ENCODE data around the gene GRAMD1B. TPM values are rescaled to one million over a fixed set of nuclear protein-coding genes. Genes with fewer than 3 reads are reported as not detected.

Gene GRAMD1B
- total RNA-seq, 2 experiments from 2014 or later, result 91.6 to 91.8 TPM

- CTCF ChIA-PET, result no interaction called here
- Mint-ChIP-seq H3K4me1 (peaks cover 21% of the 10 kb centered on the region), H3K9me3 (no peaks in the 10 kb centered on the region), H3K27me3 (no peaks in the 10 kb centered on the region), H3K36me3 (ENCODE audit: low read depth) (peaks cover 16% of the 10 kb centered on the region), H3K4me3 (no peak overlapping the region), H3K27ac (no peak overlapping the region)
- DNase-seq, result no peak
- POLR2A ChIA-PET, result no interaction called here
Observed at GRCh38 chr11:123543797-123544196, 113.7 kb downstream of the GRAMD1B start.

- no peaks in the 10 kb centered on the region for H3K9me3 Mint-ChIP-seq
Observed at GRCh38 chr11:123544631-123545375, 114.7 kb downstream of the GRAMD1B start.

GRCh38 chr11:123545726-123546270 is 115.7 kb downstream of the GRAMD1B start:
- H3K27me3 Mint-ChIP-seq, result no peaks in the 10 kb centered on the region
- peaks cover 13% of the 10 kb centered on the region for H3K36me3 Mint-ChIP-seq (ENCODE audit: low read depth)
- ChIA-PET POLR2A (no interaction called here), CTCF (interaction anchor here (0.7 to 1.4 kb wide), 2 partner anchors 9 to 31 kb away, joined by 3 to 8 read pairs; no protein-coding TSS in a partner anchor)
- no peak for DNase-seq
- H3K27ac Mint-ChIP-seq, result no peak overlapping the region
- H3K4me3 Mint-ChIP-seq, result no peak overlapping the region
- peaks cover 25% of the 10 kb centered on the region for H3K4me1 Mint-ChIP-seq
- H3K9me3 Mint-ChIP-seq, result no peaks in the 10 kb centered on the region

More at GRCh38 chr11:123544631-123545375, 114.7 kb downstream of the GRAMD1B start:
- CTCF ChIA-PET, result interaction anchor here (0.6 kb wide), 1 partner anchor 10 kb away, joined by 3 read pairs; no protein-coding TSS in a partner anchor
- Mint-ChIP-seq H3K27me3 (no peaks in the 10 kb centered on the region), H3K4me1 (peaks cover 21% of the 10 kb centered on the region), H3K4me3 (no peak overlapping the region), H3K27ac (no peak overlapping the region), H3K36me3 (ENCODE audit: low read depth) (peaks cover 13% of the 10 kb centered on the region)
- no peak for DNase-seq
- POLR2A ChIA-PET, result no interaction called here

GRCh38 chr11:123546515-123546914 is 116.4 kb downstream of the GRAMD1B start:
- ChIA-PET CTCF (interaction anchor here (1.4 kb wide), 1 partner anchor 8 kb away, joined by 8 read pairs; no protein-coding TSS in a partner anchor), POLR2A (no interaction called here)
- Mint-ChIP-seq H3K9me3 (no peaks in the 10 kb centered on the region), H3K27ac (no peak overlapping the region), H3K4me3 (no peak overlapping the region), H3K36me3 (ENCODE audit: low read depth) (peaks cover 9% of the 10 kb centered on the region), H3K4me1 (peaks cover 25% of the 10 kb centered on the region), H3K27me3 (no peaks in the 10 kb centered on the region)
- no peak for DNase-seq

- no peaks in the 10 kb centered on the region for H3K27me3 Mint-ChIP-seq
- no peak overlapping the region for H3K4me3 Mint-ChIP-seq
- CTCF ChIA-PET, result interaction anchor here (1.4 kb wide), 1 partner anchor 8 kb away, joined by 8 read pairs; no protein-coding TSS in a partner anchor
- no peaks in the 10 kb centered on the region for H3K9me3 Mint-ChIP-seq
- no peak overlapping the region for H3K27ac Mint-ChIP-seq
- H3K4me1 Mint-ChIP-seq, result peaks cover 22% of the 10 kb centered on the region
- POLR2A ChIA-PET, result no interaction called here
- no peak for DNase-seq
- peaks cover 6% of the 10 kb centered on the region for H3K36me3 Mint-ChIP-seq (ENCODE audit: low read depth)
Observed at GRCh38 chr11:123547180-123547579, 117.1 kb downstream of the GRAMD1B start.

- Mint-ChIP-seq H3K27ac (no peak overlapping the region), H3K4me1 (peaks cover 11% of the 10 kb centered on the region), H3K4me3 (no peak overlapping the region), H3K9me3 (no peaks in the 10 kb centered on the region), H3K27me3 (no peaks in the 10 kb centered on the region), H3K36me3 (ENCODE audit: low read depth) (no peaks in the 10 kb centered on the region)
- DNase-seq, result no peak
- ChIA-PET CTCF (no interaction called here), POLR2A (no interaction called here)
Observed at GRCh38 chr11:123548774-123549173, 118.7 kb downstream of the GRAMD1B start.

GRCh38 chr11:123549926-123550917 is 120.2 kb downstream of the GRAMD1B start:
- peaks cover 3% of the 10 kb centered on the region for H3K36me3 Mint-ChIP-seq (ENCODE audit: low read depth)
- H3K27me3 Mint-ChIP-seq, result no peaks in the 10 kb centered on the region
- POLR2A ChIA-PET, result interaction anchor here (1.0 kb wide), 1 partner anchor 22 kb away, joined by 3 read pairs; no protein-coding TSS in a partner anchor
- H3K9me3 Mint-ChIP-seq, result no peaks in the 10 kb centered on the region
- no peak overlapping the region for H3K4me3 Mint-ChIP-seq
- CTCF ChIA-PET, result interaction anchor here (0.5 to 1.6 kb wide), 3 partner anchors 30 to 461 kb away, joined by 3 to 5 read pairs (median 4); no protein-coding TSS in a partner anchor
- peaks cover 8% of the 10 kb centered on the region for H3K4me1 Mint-ChIP-seq
- no peak for DNase-seq
- peak overlapping the region; percentile 29 for H3K27ac Mint-ChIP-seq

GRCh38 chr11:123551079-123551478 is 121.0 kb downstream of the GRAMD1B start:
- POLR2A ChIA-PET, result interaction anchor here (1.0 kb wide), 1 partner anchor 21 kb away, joined by 3 read pairs; no protein-coding TSS in a partner anchor
- DNase-seq, result no peak
- H3K27ac Mint-ChIP-seq, result no peak overlapping the region
- H3K27me3 Mint-ChIP-seq, result no peaks in the 10 kb centered on the region
- no peaks in the 10 kb centered on the region for H3K9me3 Mint-ChIP-seq
- peaks cover 3% of the 10 kb centered on the region for H3K36me3 Mint-ChIP-seq (ENCODE audit: low read depth)
- no peak overlapping the region for H3K4me3 Mint-ChIP-seq
- peaks cover 8% of the 10 kb centered on the region for H3K4me1 Mint-ChIP-seq
- CTCF ChIA-PET, result interaction anchor here (0.5 to 1.6 kb wide), 3 partner anchors 31 to 461 kb away, joined by 3 to 5 read pairs (median 4); no protein-coding TSS in a partner anchor

GRCh38 chr11:123556633-123557032 is 126.6 kb downstream of the GRAMD1B start:
- H3K9me3 Mint-ChIP-seq, result no peaks in the 10 kb centered on the region
- POLR2A ChIA-PET, result no interaction called here
- no peak overlapping the region for H3K27ac Mint-ChIP-seq
- peaks cover 18% of the 10 kb centered on the region for H3K4me1 Mint-ChIP-seq
- H3K27me3 Mint-ChIP-seq, result no peaks in the 10 kb centered on the region
- no peak for DNase-seq
- peaks cover 5% of the 10 kb centered on the region for H3K36me3 Mint-ChIP-seq (ENCODE audit: low read depth)
- CTCF ChIA-PET, result interaction anchor here (0.9 to 1.6 kb wide), 5 partner anchors 20 to 295 kb away, joined by 3 to 6 read pairs (median 4); no protein-coding TSS in a partner anchor
- no peak overlapping the region for H3K4me3 Mint-ChIP-seq

- no peak for DNase-seq
- H3K27ac Mint-ChIP-seq, result no peak overlapping the region
- ChIA-PET POLR2A (no interaction called here), CTCF (interaction anchor here (0.6 to 1.2 kb wide), 2 partner anchors 8 to 18 kb away, joined by 3 to 4 read pairs; no protein-coding TSS in a partner anchor)
- H3K9me3 Mint-ChIP-seq, result no peaks in the 10 kb centered on the region
- H3K4me3 Mint-ChIP-seq, result no peak overlapping the region
- H3K36me3 Mint-ChIP-seq (ENCODE audit: low read depth), result peaks cover 5% of the 10 kb centered on the region
- peaks cover 18% of the 10 kb centered on the region for H3K4me1 Mint-ChIP-seq
- no peaks in the 10 kb centered on the region for H3K27me3 Mint-ChIP-seq
Observed at GRCh38 chr11:123558536-123559315, 128.7 kb downstream of the GRAMD1B start.

GRCh38 chr11:123559523-123559955 is 129.5 kb downstream of the GRAMD1B start:
- H3K4me1 Mint-ChIP-seq, result peaks cover 18% of the 10 kb centered on the region
- H3K27me3 Mint-ChIP-seq, result no peaks in the 10 kb centered on the region
- no peak overlapping the region for H3K27ac Mint-ChIP-seq
- DNase-seq, result no peak
- H3K9me3 Mint-ChIP-seq, result no peaks in the 10 kb centered on the region
- H3K4me3 Mint-ChIP-seq, result no peak overlapping the region
- CTCF ChIA-PET, result interaction anchor here (1.2 kb wide), 1 partner anchor 17 kb away, joined by 3 read pairs; no protein-coding TSS in a partner anchor
- POLR2A ChIA-PET, result no interaction called here
- peaks cover 5% of the 10 kb centered on the region for H3K36me3 Mint-ChIP-seq (ENCODE audit: low read depth)

- H3K9me3 Mint-ChIP-seq, result no peaks in the 10 kb centered on the region
- H3K27ac Mint-ChIP-seq, result no peak overlapping the region
- no peaks in the 10 kb centered on the region for H3K27me3 Mint-ChIP-seq
- ChIA-PET POLR2A (no interaction called here), CTCF (interaction anchor here (1.2 to 2.5 kb wide), 2 partner anchors 16 to 20 kb away, joined by 3 to 8 read pairs; no protein-coding TSS in a partner anchor)
- no peak for DNase-seq
- H3K36me3 Mint-ChIP-seq (ENCODE audit: low read depth), result peaks cover 3% of the 10 kb centered on the region
- peaks cover 16% of the 10 kb centered on the region for H3K4me1 Mint-ChIP-seq
- H3K4me3 Mint-ChIP-seq, result no peak overlapping the region
Observed at GRCh38 chr11:123560006-123560405, 129.9 kb downstream of the GRAMD1B start.
